ENCODE data around the gene RBM17. TPM values are rescaled to one million over a fixed set of nuclear protein-coding genes. Genes with fewer than 3 reads are reported as not detected.
"Not testable (repeated sequence)": the region's sequence is repeated elsewhere in the genome, so short reads cannot be mapped to it uniquely, and the experiment has no call there.

The RBM17 gene
- total RNA-seq, 1 donor from 2014 or later, result 176 TPM

DNA sequence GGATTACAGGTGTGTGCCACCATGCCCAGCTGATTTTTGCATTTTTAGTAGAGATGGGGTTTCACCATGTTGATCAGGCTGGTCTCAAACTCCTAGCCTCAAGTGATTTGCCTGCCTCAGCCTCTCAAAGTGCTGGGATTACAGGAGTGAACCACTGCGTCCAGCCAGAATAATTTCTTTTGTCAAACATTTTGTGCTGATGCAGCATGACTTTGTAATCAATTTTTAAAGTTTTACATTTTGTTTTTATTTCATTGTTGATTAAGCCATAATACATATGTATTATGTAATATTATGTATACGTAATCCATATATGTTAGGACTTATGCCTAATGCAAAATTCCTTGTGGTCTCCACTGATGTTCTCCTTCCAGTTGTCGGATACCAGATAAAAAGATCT, 18.8 kb downstream of the RBM17 start:
- intact Hi-C loops (cut with micrococcal nuclease), result loop anchor here (2.0 kb wide), 1 partner anchor 571 kb away; no protein-coding TSS in a partner anchor

DNA sequence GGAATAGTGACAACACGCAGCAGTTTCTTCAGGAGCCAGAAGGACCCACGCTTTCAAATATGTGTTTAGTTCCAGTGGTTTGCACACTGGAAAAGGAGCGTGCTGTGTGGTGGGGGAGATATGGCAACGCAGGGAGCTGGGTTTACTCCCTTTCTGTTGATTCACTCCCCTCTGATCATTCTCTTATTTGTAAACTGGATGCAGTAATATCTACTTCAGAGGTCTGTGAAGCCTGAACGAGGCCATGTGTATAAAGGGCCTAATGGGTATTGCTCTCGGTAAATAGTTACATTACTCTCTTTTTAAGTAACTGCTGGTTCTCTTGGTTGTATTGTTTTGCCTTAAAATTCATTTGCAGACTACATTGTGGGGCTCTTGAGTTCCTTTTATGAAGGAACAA, 19.2 kb downstream of the RBM17 start:
- intact Hi-C loops (cut with micrococcal nuclease), result loop anchor here (2.0 kb wide), 1 partner anchor 571 kb away; no protein-coding TSS in a partner anchor

DNA sequence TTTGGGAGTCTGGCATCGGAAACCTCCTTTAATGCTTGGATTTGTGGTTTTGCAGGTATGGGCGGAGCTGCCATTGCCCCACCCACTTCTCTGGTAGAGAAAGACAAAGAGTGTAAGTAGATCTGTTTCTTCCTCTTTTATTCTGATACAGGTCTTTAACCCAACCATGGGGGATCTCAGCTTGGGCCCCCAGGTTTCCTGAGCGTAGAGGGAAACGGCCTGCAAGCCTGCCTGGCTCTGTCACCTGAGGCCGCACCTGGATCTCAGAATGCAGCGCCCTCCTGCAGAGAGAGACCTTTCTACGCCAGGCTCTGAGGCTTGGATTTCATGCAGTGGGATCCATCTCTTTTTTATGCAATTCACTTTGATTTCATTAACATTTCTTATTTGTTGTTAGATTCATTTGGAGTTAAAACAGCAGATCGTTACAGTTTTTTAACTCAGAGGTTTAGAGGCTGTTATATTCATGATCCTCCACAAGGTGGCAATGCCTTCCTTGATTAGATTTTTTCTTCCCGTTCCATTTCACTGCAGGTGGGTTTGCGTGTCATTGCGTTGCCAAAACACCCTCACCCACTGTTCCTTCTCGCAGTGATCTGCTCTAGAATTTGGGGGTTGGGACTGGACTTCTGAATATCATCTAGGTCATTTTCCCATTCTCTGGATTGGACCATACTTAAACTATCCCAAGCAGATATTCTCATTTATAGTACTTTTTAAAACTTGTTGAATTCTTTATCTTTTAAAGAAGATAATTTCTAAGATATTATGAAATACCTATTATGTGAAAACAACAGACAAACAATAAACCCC, 20.0 kb downstream of the RBM17 start:
- intact Hi-C loops (cut with micrococcal nuclease), result loop anchor here (1.0 to 2.0 kb wide), 5 partner anchors 42 to 570 kb away; no protein-coding TSS in a partner anchor

DNA sequence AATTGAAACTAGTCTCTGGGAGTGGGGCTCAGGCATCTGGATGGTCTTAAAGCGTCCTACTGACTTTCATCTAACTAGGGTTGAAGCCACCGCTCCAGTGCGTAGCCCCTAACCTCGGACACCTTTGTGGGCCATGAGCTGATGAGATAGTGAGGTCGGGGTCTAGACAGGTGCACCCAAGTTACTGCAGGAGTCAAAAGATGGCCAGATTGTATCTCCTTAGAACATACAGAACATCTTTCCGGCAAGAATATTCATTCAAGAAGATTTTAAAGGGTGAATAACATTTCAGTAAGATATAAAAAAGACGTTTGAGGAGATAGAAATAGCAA, 20.6 kb downstream of the RBM17 start:
- intact Hi-C loops (cut with micrococcal nuclease), result loop anchor here (1.0 to 2.0 kb wide), 5 partner anchors 42 to 569 kb away; no protein-coding TSS in a partner anchor

DNA sequence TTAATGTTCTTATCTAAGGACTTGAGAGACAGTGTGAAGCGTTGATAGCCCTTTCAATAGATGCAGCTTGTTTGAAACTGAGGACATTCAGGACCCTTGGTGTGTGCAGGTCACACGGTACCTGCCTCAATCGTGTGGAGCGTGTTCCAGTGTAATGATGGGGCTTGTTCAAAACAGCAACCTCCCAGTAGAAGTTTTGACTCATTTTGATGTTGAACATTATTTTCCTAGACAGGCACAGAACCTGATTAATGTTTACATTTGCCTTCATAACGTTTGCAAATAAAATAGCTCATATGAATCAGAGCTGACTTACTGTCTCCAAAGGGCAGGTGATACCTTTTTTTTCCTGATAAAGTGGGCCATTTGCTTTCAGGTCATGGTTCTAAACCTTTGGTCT, 21.3 kb downstream of the RBM17 start:
- intact Hi-C loops (cut with micrococcal nuclease), result no loop called here

DNA sequence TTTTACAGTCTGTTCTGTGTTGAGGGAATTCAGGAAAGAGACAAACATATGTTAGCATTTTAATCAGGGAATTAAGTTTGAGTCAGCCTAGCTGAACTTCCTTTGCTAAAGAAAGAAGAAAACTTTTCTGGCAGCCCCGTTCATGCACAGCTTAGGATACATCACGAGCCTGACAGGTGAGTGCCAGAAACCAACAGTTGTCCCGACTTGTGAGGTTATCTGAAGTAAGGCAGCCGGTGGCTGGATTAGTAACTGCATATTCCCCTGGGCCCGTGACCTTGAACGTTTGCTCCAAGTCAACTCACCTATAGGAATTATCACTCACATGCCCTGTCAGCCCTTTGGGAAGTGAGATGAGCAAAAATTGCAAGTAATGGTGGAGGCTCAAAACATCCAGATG, 24.1 kb downstream of the RBM17 start:
- intact Hi-C loops (cut with micrococcal nuclease), result no loop called here

DNA sequence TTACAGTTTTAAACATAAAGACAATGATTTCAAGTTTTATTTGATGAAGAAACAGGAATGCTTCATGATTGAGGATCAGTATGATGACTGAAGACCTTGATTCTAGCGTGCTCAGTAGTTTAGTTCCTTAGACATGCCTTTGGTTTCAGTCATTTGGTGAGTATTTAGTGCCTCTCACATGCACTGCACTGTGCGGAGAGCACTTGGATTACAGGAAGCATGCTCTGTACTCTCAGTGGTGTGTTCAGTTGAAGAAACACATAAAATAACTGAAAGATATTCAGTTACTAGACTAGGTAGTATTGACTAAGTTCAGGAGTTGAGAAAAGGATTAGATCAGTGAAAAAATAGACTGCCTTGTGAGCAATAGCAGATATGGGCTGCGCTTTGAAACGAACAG, 25.5 kb downstream of the RBM17 start:
- intact Hi-C loops (cut with micrococcal nuclease), result no loop called here

DNA sequence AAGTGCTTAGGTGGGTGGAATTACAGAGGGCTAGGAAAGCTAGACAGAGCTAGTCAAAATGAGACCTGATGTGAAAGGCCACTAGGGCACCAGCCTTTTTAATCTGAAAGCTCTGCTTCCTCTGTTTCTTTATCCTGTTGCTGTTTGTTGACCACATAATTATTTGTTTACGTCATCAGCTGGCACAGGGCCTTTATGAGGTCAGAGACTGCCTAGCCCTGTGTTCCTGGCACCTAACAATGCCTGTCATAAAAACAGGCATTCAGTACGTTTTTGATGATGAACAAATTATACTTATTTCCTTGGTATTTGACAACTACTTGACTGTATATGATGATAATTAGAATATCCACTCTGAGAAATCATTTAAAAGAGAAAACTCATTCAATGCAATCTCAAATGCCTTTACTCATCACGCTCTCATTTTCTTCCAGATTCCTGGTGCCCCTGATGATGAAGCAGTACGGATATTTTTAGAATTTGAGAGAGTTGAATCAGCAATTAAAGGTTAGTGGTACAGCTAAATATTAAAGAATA, 26.0 kb downstream of the RBM17 start:
- intact Hi-C loops (cut with micrococcal nuclease), result no loop called here

DNA sequence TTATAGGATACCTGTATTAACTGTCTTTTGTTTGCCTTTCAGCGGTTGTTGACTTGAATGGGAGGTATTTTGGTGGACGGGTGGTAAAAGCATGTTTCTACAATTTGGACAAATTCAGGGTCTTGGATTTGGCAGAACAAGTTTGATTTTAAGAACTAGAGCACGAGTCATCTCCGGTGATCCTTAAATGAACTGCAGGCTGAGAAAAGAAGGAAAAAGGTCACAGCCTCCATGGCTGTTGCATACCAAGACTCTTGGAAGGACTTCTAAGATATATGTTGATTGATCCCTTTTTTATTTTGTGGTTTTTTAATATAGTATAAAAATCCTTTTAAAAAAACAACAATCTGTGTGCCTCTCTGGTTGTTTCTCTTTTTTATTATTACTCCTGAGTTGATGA, 26.6 kb downstream of the RBM17 start:
- intact Hi-C loops (cut with micrococcal nuclease), result no loop called here

DNA sequence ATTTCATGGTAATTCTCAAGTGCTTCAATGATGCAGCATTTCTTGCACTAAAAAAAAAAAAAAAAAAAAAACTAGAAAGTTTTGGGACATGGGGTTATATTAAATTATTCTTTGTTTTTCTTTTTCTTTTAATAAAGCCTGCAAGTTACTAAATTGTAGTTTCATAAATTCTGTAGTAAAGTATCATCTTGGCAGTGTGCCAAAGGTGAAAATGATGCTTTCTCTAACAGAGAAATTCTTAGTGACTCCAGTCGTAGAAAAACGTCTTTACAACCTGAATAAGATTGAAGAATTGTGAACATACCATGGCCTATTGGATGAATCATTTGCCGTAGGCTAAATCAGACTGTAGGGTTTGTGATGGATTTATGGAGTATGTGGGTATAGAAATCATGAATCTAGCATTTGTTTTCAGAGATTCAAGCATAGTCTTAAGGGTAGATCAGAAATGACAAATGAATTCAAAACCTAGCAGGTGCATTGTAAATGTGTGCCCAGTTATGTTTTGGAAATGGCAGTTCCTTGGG, 27.1 kb downstream of the RBM17 start:
- intact Hi-C loops (cut with micrococcal nuclease), result no loop called here

DNA sequence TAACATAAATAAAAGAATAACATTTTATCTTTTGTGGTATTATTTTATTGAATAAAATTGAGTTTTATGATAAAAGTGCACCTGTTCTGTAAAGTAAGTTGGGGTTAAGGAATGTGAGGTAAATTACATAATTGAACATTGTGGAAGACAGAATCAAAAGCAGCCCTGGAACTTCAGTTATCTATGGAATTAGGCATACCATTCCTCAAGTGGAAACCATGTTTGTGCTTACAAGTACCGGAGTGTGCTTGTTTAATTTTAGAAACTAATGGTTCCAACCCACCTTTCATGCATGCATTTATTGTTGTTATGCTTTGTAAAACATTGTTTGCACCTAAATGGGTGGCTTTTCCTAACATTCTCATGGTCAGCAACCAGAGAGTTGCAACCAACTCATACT, 28.0 kb downstream of the RBM17 start:
- intact Hi-C loops (cut with micrococcal nuclease), result no loop called here

DNA sequence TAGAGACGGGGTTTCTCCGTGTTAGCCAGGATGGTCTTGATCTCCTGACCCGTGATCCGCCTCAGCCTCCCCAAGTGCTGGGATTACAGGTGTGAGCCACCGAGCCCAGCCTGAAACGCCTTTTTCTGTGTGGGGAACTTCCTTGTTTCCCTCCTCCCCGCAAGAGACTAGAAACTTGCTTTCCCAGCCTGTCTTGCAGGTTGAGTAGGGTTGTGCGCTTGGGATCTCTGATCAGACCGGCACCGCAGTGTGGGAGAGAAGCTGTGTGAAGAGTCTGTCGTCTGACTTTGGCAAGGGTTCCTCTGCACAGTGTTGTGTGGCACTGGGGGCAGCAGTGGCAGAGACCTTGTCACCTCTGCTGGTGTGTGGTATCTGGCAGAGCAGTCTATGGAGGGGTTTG, 28.9 kb downstream of the RBM17 start:
- intact Hi-C loops (cut with micrococcal nuclease), result no loop called here

DNA sequence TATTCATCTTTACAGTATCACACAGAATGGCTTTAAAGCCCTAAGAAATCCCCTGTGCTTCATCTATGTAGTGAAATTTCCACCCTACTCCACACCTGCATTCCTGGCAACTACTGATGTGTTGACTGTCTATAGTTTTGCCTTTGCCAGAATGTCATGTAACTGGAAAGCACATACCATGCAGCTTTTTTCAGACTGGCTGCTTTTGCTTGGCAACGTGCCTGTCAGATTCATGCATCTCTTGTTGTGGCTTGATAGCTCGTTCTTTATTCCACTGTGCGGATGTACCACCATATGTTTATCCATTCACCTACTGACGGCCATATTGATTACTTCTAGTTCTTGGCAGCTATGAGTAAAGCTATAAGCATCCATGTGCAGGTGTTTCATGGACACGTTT, 30.6 kb downstream of the RBM17 start:
- intact Hi-C loops (cut with micrococcal nuclease), result no loop called here

DNA sequence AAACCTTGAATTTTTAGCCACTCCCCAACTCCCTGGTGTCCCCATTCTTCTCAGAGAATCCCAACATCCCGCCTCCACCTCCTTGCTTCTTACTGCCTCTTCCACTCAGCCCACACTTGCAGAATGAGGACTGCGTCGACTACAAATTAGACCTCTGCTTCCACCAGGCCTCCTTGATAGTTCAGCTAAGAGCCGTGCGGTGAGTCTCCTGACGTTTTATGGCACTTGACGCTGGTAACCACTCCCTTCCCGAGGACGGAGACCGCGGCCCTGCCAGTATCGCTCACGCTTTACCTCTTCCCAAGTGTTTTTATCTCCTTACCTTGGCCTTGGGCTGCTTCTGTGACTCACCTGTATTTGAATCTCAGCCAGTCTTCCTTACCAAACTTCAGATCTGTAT, 31.1 kb downstream of the RBM17 start:
- intact Hi-C loops (cut with micrococcal nuclease), result no loop called here

DNA sequence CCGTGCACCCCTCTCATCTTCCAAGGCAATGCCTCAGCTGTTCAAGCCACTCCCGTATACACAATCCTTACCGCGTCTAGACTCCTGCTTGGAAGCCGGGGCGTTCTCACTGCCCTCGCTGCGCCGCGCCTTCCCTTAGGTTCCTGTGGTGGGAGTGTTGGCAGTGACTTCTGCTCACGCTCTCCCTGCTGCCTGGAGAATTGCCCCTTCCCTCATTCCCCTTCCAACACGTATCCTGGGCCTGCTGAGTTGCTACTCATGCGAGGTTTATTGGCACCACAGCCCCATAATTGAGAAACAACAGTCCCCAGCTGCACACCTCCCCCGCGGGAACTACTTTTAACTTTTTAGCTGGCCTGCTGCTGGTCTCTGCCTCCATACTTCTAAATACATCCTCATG, 31.9 kb downstream of the RBM17 start:
- intact Hi-C loops (cut with micrococcal nuclease), result no loop called here

DNA sequence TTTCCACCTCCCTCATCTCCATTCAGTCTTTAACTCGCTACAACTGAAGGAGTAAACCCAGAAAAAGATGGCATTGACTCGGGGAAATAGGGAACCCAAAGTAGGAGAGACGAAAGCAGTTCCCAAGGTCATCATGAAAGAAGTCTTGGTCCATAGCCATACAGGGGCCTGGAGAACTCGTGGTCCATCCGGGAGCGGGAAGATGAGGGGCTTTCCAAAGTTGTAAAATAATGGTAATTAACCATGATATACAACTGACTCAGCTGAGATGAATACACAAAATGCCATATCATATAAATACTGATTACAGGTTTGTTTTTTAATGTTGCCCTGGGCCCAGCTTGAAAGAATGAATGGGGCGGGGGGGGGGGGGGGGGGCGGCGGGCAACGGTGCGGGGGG, 32.3 kb downstream of the RBM17 start:
- intact Hi-C loops (cut with micrococcal nuclease), result no loop called here

DNA sequence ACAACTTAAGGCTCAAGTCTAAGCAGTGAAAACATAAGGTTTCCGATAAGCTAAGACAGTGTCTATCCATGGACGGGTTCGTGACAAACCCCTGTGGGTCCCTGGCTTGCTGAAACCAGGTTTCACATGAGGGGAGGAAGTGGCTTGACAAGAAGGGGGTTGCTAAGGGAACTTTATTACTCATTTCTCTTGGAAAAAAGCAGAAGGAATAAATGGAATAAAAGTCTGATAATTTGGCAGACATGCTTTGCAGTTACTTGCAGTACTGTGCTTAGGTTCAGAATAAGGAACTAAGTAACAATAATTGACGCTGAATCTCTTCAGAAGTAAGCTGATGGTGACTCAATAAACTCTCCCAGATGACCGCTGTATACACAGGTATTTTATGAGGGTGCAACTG, 34.7 kb downstream of the RBM17 start:
- intact Hi-C loops (cut with micrococcal nuclease), result no loop called here

DNA sequence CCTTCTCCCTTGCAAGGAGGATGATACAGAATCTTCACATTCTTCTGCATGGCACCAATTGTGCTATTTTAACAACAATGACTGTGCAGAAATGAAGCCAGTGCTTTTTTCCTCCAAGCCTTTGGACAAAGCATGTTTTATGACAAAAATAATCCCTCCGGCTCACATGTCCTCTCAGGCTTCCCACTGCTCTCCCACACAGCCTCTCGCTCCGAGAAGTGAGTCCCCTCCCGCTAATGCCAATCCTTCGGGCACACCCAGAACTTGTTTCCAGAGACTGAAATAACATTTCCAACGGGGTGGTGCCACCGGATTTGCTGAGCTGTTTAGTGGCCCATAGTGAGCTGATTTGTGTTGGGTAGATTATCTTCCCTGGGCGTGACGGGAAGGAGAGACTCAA, 35.8 kb downstream of the RBM17 start:
- intact Hi-C loops (cut with micrococcal nuclease), result no loop called here

DNA sequence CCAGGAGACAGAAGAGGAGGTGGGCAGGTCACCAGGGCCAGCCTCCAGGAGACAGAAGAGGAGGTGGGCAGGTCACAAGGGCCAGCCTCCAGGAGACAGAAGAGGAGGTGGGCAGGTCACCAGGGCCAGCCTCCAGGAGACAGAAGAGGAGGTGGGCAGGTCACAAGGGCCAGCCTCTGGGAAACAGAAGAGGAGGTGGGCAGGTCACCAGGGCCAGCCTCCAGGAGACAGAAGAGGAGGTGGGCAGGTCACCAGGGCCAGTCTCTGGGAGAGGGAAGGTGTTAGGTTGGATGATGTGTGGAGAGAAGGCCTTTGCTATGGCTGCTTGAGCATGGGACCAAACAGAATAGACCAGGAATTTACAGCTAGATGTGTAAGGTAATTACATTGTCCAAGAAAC, 38.6 kb downstream of the RBM17 start:
- intact Hi-C loops (cut with micrococcal nuclease), result not testable (repeated sequence)

DNA sequence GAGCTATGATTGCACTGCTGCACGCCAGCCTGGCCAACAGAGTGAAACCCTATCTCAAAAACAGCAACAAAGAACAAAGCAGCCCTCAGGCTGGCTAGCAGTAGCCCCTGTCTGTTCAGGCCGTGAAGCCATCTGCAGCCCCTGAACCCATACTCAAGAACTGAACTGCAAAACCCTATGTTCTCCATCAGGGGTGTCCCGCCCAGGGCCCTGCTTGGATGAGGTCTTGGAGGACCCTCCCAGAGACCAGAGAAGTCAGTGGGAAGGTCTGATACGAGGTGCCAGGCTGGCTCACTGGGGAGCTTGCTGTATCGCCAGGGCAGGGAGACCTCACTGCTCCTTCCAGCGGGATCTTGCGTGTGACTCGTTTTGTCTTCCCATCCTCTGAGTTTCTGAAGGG, 39.3 kb downstream of the RBM17 start:
- intact Hi-C loops (cut with micrococcal nuclease), result no loop called here

DNA sequence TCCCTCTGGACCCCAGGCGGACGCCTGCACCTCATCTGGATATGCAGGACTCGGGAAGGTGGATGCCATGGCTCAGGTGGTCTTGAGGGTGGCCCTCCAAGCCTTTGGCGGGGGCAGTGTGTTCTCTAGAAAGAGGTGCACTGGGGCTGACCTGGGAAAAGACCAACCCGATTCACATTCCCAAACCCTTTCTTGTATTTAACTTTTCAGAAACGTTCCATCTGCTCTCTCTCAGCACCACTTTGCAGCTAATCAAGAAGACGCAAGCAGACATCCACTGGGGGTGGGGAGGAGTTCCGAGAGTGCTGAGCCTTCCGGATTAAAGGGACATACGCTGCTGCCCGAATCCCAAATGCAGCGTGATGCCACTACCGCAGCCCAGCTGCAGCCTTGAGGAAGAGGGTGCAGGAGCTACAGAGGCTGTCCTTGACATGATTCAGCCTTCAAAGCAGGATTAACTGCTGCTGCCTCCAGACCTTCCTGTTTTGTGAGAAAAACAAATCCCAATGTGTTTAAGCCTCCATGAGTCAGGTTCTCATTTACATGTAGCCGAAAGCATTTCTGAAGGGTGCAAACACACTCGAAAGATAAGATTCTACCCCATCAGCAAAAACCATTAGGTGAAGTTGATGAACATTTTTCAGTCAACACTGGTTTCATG, 39.9 kb downstream of the RBM17 start:
- intact Hi-C loops (cut with micrococcal nuclease), result loop anchor here (1.0 kb wide), 3 partner anchors 16 to 74 kb away; partner anchors contain the start of gene PFKFB3

DNA sequence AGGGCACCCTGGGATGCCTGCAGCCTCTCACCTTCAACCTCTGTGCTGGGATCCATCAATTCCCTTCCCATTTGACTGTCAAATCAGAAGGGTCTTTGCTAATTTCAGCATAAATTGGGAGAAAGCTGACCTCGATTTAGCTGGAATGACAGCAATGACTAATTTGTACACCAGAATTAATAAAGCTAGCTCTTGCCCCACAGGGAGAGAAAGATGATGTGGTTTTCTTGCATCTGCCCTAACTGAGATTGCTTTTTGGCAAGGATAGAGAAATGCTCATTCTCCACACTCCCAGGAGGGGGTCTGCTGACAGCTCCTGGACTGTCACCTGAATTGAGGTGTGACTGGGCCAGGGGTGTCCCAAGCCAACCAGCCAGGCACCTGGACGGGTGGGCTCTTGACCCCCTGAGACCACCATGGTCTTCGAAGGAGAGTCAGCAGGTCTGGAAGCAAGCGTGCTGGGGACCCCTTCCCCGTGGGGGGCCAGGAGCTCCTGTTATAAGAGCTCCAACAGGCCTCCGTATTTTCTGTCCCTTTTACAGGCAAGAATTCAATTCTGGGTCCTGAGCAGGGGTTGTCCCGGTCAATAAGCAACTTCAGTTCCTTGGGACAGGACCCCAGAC, 42.1 kb downstream of the RBM17 start:
- intact Hi-C loops (cut with micrococcal nuclease), result loop anchor here (1.0 kb wide), 1 partner anchor 10 kb away; no protein-coding TSS in a partner anchor
